Upper lobe of left lung (tissue), 6 donors: ENCODE data around the gene USP36. TPM values are rescaled to one million over a fixed set of nuclear protein-coding genes. Genes with fewer than 3 reads are reported as not detected.

Source experiments
- ATAC-seq, 2 donors: fragments of 200-7000 bp; cut with Tn5 transposase; one replicate each; pipeline ENCODE4 v1.9.1; 2022; ENCODE audit warnings: mild to moderate bottlenecking in 2 of 2, moderate library complexity in 2 of 2; ENCODE audit not compliant: low FRiP score in 2 of 2
- DNase-seq, 2 donors: peaks; one replicate each; pipeline ENCODE4 v3.0.0-alpha.2; 2019 to 2020
- H3K27ac ChIP-seq, 4 donors: fragments of 200-600 bp; sonication (generic); one replicate each; pipeline ENCODE4 v1.5.1; 2016 to 2019
- H3K27me3 ChIP-seq, 4 donors: fragments of 200-600 bp; sonication (generic); one replicate each; pipeline ENCODE4 v1.5.1; 2017 to 2019
- H3K36me3 ChIP-seq, 4 donors: fragments of 200-600 bp; sonication (generic); one replicate each; pipeline ENCODE4 v1.5.1; 2016 to 2019
- H3K4me1 ChIP-seq, 4 donors: fragments of 200-600 bp; sonication (generic); one replicate each; pipeline ENCODE4 v1.5.1; 2018 to 2019
- H3K4me3 ChIP-seq, 4 donors: fragments of 200-600 bp; sonication (generic); one replicate each; pipeline ENCODE4 v1.5.1; 2017 to 2019; ENCODE audit warnings: mild to moderate bottlenecking in 2 of 4, moderate library complexity in 1 of 4
- H3K9me3 ChIP-seq, 4 donors: fragments of 200-600 bp; sonication (generic); one replicate each; pipeline ENCODE4 v1.5.1; 2018 to 2019
- CTCF ChIP-seq, 6 experiments: fragments of 450-650 bp in 4 of 6; fragments of 200-600 bp in 2 of 6; sonication (generic) in 2 of 6; IDR thresholded peaks; one replicate each; pipeline ENCODE4 v1.5.1; 2016 to 2019; ENCODE audit warnings: antibody characterized with exemption in 6 of 6
- EP300 ChIP-seq, 4 donors: sonication (generic); formaldehyde crosslinking; IDR thresholded peaks; one replicate each; pipeline ENCODE4 v1.5.1; 2017; ENCODE audit warnings: antibody characterized with exemption in 4 of 4, control low read depth in 2 of 4
- POLR2A ChIP-seq, 4 donors: fragments of 450-650 bp; IDR thresholded peaks; one replicate each; pipeline ENCODE4 v1.5.1; 2016 to 2017; ENCODE audit warnings: antibody characterized with exemption in 4 of 4, mild to moderate bottlenecking in 2 of 4
- POLR2AphosphoS5 ChIP-seq, 2 donors: sonication (generic); formaldehyde crosslinking; IDR thresholded peaks; one replicate each; pipeline ENCODE4 v1.5.1; 2017; ENCODE audit warnings: antibody characterized with exemption in 2 of 2
- WGBS, 2 donors: methylation state at CpG; one replicate each; pipeline ENCODE4 v1.1.5; 2017 to 2018; 5-methylcytosine and 5-hydroxymethylcytosine counted together
- total RNA-seq, 6 donors: library from RNA; depleted of rRNA in 4 of 6; stranded (reverse); fragments of >200 nt in 4 of 6; gene quantifications; one replicate each; pipeline versions ENCODE4 v1.1.0 to v1.2.1, GENCODE V29; 2016 to 2021
- donor health status: DM: no; HTN: no; CAD: no; lungs with moderate emphysema.
- donor health status: DM: no; HTN: yes; CAD: no; lungs with severe emphysema.

The USP36 gene
- total RNA-seq, 6 donors from 2014 or later = 31.1 to 76.5 (median 55.4) TPM

- no peak for TF ChIP-seq EP300 (IDR thresholded peaks at IDR 0.05)
- no peak for TF ChIP-seq POLR2A (IDR thresholded peaks at IDR 0.05)
- no peak for TF ChIP-seq CTCF (IDR thresholded peaks at IDR 0.05)
- no peak for TF ChIP-seq POLR2AphosphoS5 (IDR thresholded peaks at IDR 0.05)
- no peak for ATAC-seq
- DNase-seq = no peak
- Histone ChIP-seq H3K9me3 (no peaks in the 10 kb centered on the region), H3K4me3 (no peak overlapping the region), H3K36me3 (no peaks in the 10 kb centered on the region), H3K4me1 (peaks cover 29 to 82% (median 44%) of the 10 kb centered on the region in 4 donors), H3K27me3 (no peaks in the 10 kb centered on the region), H3K27ac (peak overlapping the region in 2 of 4 donors; percentile 42 to 61)
- 34 to 38% methylated on average over 6 of the region's 6 CpGs for WGBS, 2 donors
Measured at GRCh38 chr17:78771758-78772382, 68.7 kb downstream of the USP36 start.

DNA sequence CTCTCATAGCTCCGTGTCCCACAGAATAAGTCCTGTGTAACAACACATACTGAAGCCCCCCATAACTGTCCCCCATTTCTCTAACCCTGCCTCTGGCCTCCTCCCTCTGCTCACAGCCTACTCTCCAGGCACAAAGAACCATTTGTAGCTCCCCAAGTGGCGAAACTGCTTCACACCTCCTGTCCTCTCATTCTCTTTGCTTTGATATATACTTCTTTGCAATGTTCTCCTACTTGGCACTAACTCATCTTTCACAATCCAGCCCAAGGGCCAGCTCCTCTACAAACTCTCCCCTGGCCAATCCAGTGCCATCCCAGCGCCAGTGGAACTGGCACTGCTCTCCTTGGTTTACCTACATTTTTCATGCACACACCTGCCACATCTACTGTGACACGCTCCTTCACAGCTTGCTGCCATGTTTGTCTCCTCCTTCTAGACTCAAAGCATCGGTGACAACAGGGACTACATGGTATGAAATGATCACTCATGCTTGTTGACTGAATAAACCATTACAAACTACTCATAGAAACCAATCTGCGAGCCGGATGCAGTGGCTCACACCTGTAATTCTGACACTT is 71.3 kb downstream of the USP36 start:
- Histone ChIP-seq H3K9me3 (no peaks in the 10 kb centered on the region), H3K36me3 (no peaks in the 10 kb centered on the region), H3K4me3 (no peak overlapping the region), H3K4me1 (peaks cover 18 to 80% (median 34%) of the 10 kb centered on the region in 4 donors), H3K27me3 (no peaks in the 10 kb centered on the region), H3K27ac (no peak overlapping the region)
- DNase-seq = no peak
- ATAC-seq = no peak
- WGBS, 2 donors = 93% methylated on average over 7 of the region's 7 CpGs
- TF ChIP-seq POLR2AphosphoS5 (IDR thresholded peaks at IDR 0.05) (no peak), CTCF (IDR thresholded peaks at IDR 0.05) (no peak), EP300 (IDR thresholded peaks at IDR 0.05) (no peak), POLR2A (IDR thresholded peaks at IDR 0.05) (no peak)

- H3K4me3 ChIP-seq = no peak overlapping the region
- no peak for TF ChIP-seq POLR2AphosphoS5 (IDR thresholded peaks at IDR 0.05)
- no peak for TF ChIP-seq CTCF (IDR thresholded peaks at IDR 0.05)
- TF ChIP-seq POLR2A (IDR thresholded peaks at IDR 0.05) = no peak
- TF ChIP-seq EP300 (IDR thresholded peaks at IDR 0.05) = no peak
- WGBS, 2 donors = 52 to 53% methylated on average over 4 of the region's 4 CpGs
- ATAC-seq (no peak), DNase-seq (no peak)
- no peaks in the 10 kb centered on the region for H3K9me3 ChIP-seq
- no peak overlapping the region for H3K27ac ChIP-seq
- H3K4me1 ChIP-seq = peaks cover 10 to 73% (median 31%) of the 10 kb centered on the region in 4 donors
- no peaks in the 10 kb centered on the region for H3K27me3 ChIP-seq
- H3K36me3 ChIP-seq = no peaks in the 10 kb centered on the region
Measured at GRCh38 chr17:78767806-78768205, 72.8 kb downstream of the USP36 start.

DNA sequence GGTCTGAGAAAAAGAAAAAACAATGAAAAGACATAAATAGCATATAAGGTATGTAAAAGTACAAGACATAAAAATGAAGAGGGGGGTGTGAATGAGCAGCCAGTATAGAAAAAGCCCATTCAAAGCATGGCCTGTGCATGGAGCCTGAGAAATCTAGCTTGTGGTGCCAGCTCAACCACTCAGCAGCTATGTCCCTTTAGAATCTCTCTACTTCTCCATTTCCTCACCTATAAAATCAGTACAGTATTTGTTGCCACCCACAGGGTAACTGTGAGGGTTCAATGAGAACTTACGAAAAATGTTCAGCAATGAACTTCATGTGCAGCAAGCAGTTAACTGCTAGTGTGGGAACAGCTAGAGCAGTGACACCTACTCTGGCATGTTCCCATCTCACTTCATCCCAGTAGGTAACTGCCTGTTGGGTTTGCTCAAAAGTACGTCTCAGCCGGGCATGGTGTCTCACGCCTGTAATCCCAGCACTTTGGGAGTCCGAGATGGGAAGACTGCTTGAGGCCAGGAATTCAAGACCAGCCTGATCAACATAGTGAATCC is 73.8 kb downstream of the USP36 start:
- 87 to 96% methylated on average over 5 of the region's 5 CpGs for WGBS, 2 donors
- Histone ChIP-seq H3K27ac (no peak overlapping the region), H3K36me3 (no peaks in the 10 kb centered on the region), H3K27me3 (no peaks in the 10 kb centered on the region), H3K9me3 (no peaks in the 10 kb centered on the region), H3K4me3 (no peak overlapping the region), H3K4me1 (peaks cover 12 to 73% (median 26%) of the 10 kb centered on the region in 4 donors)
- no peak for ATAC-seq
- DNase-seq = no peak
- no peak for TF ChIP-seq CTCF (IDR thresholded peaks at IDR 0.05)
- TF ChIP-seq POLR2AphosphoS5 (IDR thresholded peaks at IDR 0.05) = no peak
- no peak for TF ChIP-seq EP300 (IDR thresholded peaks at IDR 0.05)
- TF ChIP-seq POLR2A (IDR thresholded peaks at IDR 0.05) = no peak
